AG09309 (cell line): ENCODE measurements around the gene PRKAG2.
"Not testable (repeated sequence)": the region's sequence is repeated elsewhere in the genome, so short reads cannot be mapped to it uniquely, and the experiment has no call there.

Experiments used
- DNase-seq: peaks from one replicate; pipeline ENCODE4 v3.0.0-alpha.2; 2010; ENCODE audit warnings: low read depth
- H3K4me3 ChIP-seq: 2 replicates; pipeline ENCODE4 v1.5.1; 2011; ENCODE audit warnings: mild to moderate bottlenecking, low read depth, low read length, moderate library complexity; ENCODE audit not compliant: control insufficient read depth
- CTCF ChIP-seq: IDR thresholded peaks from 2 replicates; pipeline ENCODE4 v1.5.1; 2011; ENCODE audit warnings: mild to moderate bottlenecking, low read depth, low read length, inconsistent platforms; ENCODE audit not compliant: insufficient read depth, control insufficient read depth; ENCODE audit errors: missing control alignments

PRKAG2 gene

GRCh38 chr7:151755131-151755801 is 121.6 kb downstream of the PRKAG2 start:
- no peak for DNase-seq
- no peak for TF ChIP-seq CTCF
- H3K4me3 ChIP-seq: no peak overlapping the region

- no peak for TF ChIP-seq CTCF
- no peak for DNase-seq
- H3K4me3 ChIP-seq: no peak overlapping the region
These were observed 122.2 kb downstream of the PRKAG2 start for GRCh38 chr7:151754688-151755130.

- no peak overlapping the region for H3K4me3 ChIP-seq
- DNase-seq: peak; percentile 98
- TF ChIP-seq CTCF: peak; percentile 99
These were observed 122.7 kb downstream of the PRKAG2 start for GRCh38 chr7:151754142-151754590.

GRCh38 chr7:151752816-151753595 is 123.9 kb downstream of the PRKAG2 start:
- no peak overlapping the region for H3K4me3 ChIP-seq
- TF ChIP-seq CTCF: no peak

GRCh38 chr7:151752037-151752436 is 124.9 kb downstream of the PRKAG2 start:
- no peak overlapping the region for H3K4me3 ChIP-seq
- no peak for DNase-seq
- no peak for TF ChIP-seq CTCF

More at GRCh38 chr7:151752816-151753595, 123.9 kb downstream of the PRKAG2 start:
- no peak for DNase-seq

GRCh38 chr7:151748733-151749132 is 128.2 kb downstream of the PRKAG2 start:
- no peak for TF ChIP-seq CTCF
- H3K4me3 ChIP-seq: no peak overlapping the region
- no peak for DNase-seq

- DNase-seq: not testable (repeated sequence)
These were observed 128.9 kb downstream of the PRKAG2 start for GRCh38 chr7:151748021-151748420.

More at GRCh38 chr7:151748021-151748420, 128.9 kb downstream of the PRKAG2 start:
- not testable (repeated sequence) for H3K4me3 ChIP-seq
